CD8-positive, alpha-beta memory T cell (primary cell): ENCODE measurements around the gene INO80. TPM values are rescaled to one million over a fixed set of nuclear protein-coding genes. Genes with fewer than 3 reads are reported as not detected.
"Not testable (repeated sequence)": the region's sequence is repeated elsewhere in the genome, so short reads cannot be mapped to it uniquely, and the experiment has no call there.

Source experiments
- CTCF ChIA-PET: fragments of 350-600 bp; sonication (Branson Sonifier 250); formaldehyde crosslinking; loops from one replicate; lab custom pipeline; 2021; ENCODE audit warnings: antibody characterized with exemption; lab: Charles Lee
- POLR2A ChIA-PET: fragments of 350-600 bp; sonication (Branson Sonifier 250); formaldehyde crosslinking; loops from one replicate; lab custom pipeline; 2021; ENCODE audit warnings: antibody characterized with exemption; lab: Charles Lee
- DNase-seq, 5 donors: peaks; one replicate each; pipeline versions ENCODE4 v3.0.0 to v3.0.0-alpha.2; 2020 to 2022; ENCODE audit warnings: mixed read lengths in 1 of 5
- H3K27ac ChIP-seq: one replicate; pipeline ENCODE4 v1.7.0; 2013; ENCODE audit warnings: low read depth, mild to moderate bottlenecking, low read length, moderate library complexity
- H3K27me3 ChIP-seq: 2 replicates; pipeline ENCODE4 v1.7.0; 2013; ENCODE audit warnings: low read length, mild to moderate bottlenecking; ENCODE audit not compliant: insufficient read depth, poor library complexity, severe bottlenecking
- H3K36me3 ChIP-seq: 2 replicates; pipeline ENCODE4 v1.7.0; 2013; ENCODE audit warnings: mild to moderate bottlenecking, low read length, moderate library complexity; ENCODE audit not compliant: insufficient read depth
- H3K4me1 ChIP-seq: 2 replicates; pipeline ENCODE4 v1.7.0; 2013; ENCODE audit warnings: mild to moderate bottlenecking, low read length, moderate library complexity; ENCODE audit not compliant: insufficient read depth
- H3K4me3 ChIP-seq: 2 replicates; pipeline ENCODE4 v1.7.0; 2013; ENCODE audit warnings: mild to moderate bottlenecking, low read length
- H3K9me3 ChIP-seq: 2 replicates; pipeline ENCODE4 v1.7.0; 2013; ENCODE audit warnings: mild to moderate bottlenecking, low read length
- H3K27ac Mint-ChIP-seq, 8 donors: one replicate each; pipeline ENCODE4 v1.8.0; 2020 to 2021; ENCODE audit warnings: mixed read lengths in 8 of 8, mild to moderate bottlenecking in 6 of 8, inconsistent platforms in 3 of 8, moderate library complexity in 3 of 8
- H3K27me3 Mint-ChIP-seq, 2 donors: one replicate each; pipeline ENCODE4 v1.8.0; 2020 to 2021; ENCODE audit warnings: mixed read lengths in 2 of 2, mild to moderate bottlenecking in 1 of 2, moderate library complexity in 1 of 2
- H3K36me3 Mint-ChIP-seq, 3 donors: one replicate each; pipeline ENCODE4 v1.8.0; 2020 to 2021; ENCODE audit warnings: mixed read lengths in 3 of 3, inconsistent platforms in 1 of 3, mild to moderate bottlenecking in 1 of 3
- H3K4me1 Mint-ChIP-seq, 3 donors: one replicate each; pipeline ENCODE4 v1.8.0; 2020 to 2021; ENCODE audit warnings: mixed read lengths in 3 of 3, inconsistent platforms in 1 of 3, mild to moderate bottlenecking in 1 of 3
- H3K4me3 Mint-ChIP-seq, 7 donors: one replicate each; pipeline ENCODE4 v1.8.0; 2020 to 2021; ENCODE audit warnings: mixed read lengths in 7 of 7, mild to moderate bottlenecking in 6 of 7, moderate library complexity in 4 of 7, inconsistent platforms in 2 of 7
- H3K9me3 Mint-ChIP-seq, 5 donors: one replicate each; pipeline ENCODE4 v1.8.0; 2020 to 2022; ENCODE audit warnings: mixed read lengths in 5 of 5, mild to moderate bottlenecking in 3 of 5, moderate library complexity in 2 of 5, inconsistent platforms in 1 of 5
- polyA plus RNA-seq: library from polyadenylated mRNA; unstranded; fragments of 300-500 nt; fragmentation: Illumina TruSeq; gene quantifications from one replicate; pipeline ENCODE4 v1.2.3, GENCODE V29; 2021
- total RNA-seq, 2 experiments: library from RNA; stranded (reverse); gene quantifications; one replicate each; pipeline ENCODE4 v1.2.3, GENCODE V29; 2021

INO80 gene
- total and polyA plus RNA-seq, 3 experiments from 2014 or later: 7.2 to 29.2 (median 26.3) TPM

- CTCF ChIA-PET: interaction anchor here (0.6 kb wide), 1 partner anchor 689 kb away, joined by 4 read pairs; no protein-coding TSS in a partner anchor
These were observed 147.6 kb downstream of the INO80 start for GRCh38 chr15:40968290-40969085.

GRCh38 chr15:40964634-40965033 lies 151.4 kb downstream of the INO80 start:
- Histone ChIP-seq H3K36me3 (no peaks in the 10 kb centered on the region), H3K4me3 (no peak overlapping the region), H3K4me1 (no peaks in the 10 kb centered on the region), H3K9me3 (no peaks in the 10 kb centered on the region), H3K27ac (no peak overlapping the region), H3K27me3 (no peaks in the 10 kb centered on the region)
- no peaks in the 10 kb centered on the region for H3K4me1 Mint-ChIP-seq
- H3K4me3 Mint-ChIP-seq: no peak overlapping the region
- CTCF ChIA-PET: interaction anchor here (0.9 to 1.6 kb wide), 3 partner anchors 11 to 55 kb away, joined by 3 to 4 read pairs (median 3); no protein-coding TSS in a partner anchor
- H3K27ac Mint-ChIP-seq: no peak overlapping the region
- POLR2A ChIA-PET: no interaction called here
- DNase-seq: no peak
- H3K9me3 Mint-ChIP-seq: no peaks in the 10 kb centered on the region
- peaks cover 2 to 26% of the 10 kb centered on the region in 2 donors for H3K27me3 Mint-ChIP-seq
- no peaks in the 10 kb centered on the region for H3K36me3 Mint-ChIP-seq

More at GRCh38 chr15:40968290-40969085, 147.6 kb downstream of the INO80 start:
- Histone ChIP-seq H3K4me1 (no peaks in the 10 kb centered on the region), H3K4me3 (no peak overlapping the region), H3K36me3 (no peaks in the 10 kb centered on the region), H3K27me3 (no peaks in the 10 kb centered on the region), H3K9me3 (no peaks in the 10 kb centered on the region), H3K27ac (no peak overlapping the region)
- H3K36me3 Mint-ChIP-seq: no peaks in the 10 kb centered on the region
- peak overlapping the region in 1 of 8 donors; percentile 9 for H3K27ac Mint-ChIP-seq
- H3K9me3 Mint-ChIP-seq: no peaks in the 10 kb centered on the region
- POLR2A ChIA-PET: no interaction called here
- no peaks in the 10 kb centered on the region for H3K4me1 Mint-ChIP-seq
- no peak for DNase-seq
- H3K27me3 Mint-ChIP-seq: peaks cover 0 to 7% of the 10 kb centered on the region in 2 donors
- no peak overlapping the region for H3K4me3 Mint-ChIP-seq

- Histone ChIP-seq H3K27ac (no peak overlapping the region), H3K4me1 (no peaks in the 10 kb centered on the region), H3K4me3 (no peak overlapping the region), H3K36me3 (no peaks in the 10 kb centered on the region), H3K27me3 (no peaks in the 10 kb centered on the region), H3K9me3 (no peaks in the 10 kb centered on the region)
- Mint-ChIP-seq H3K36me3 (no peaks in the 10 kb centered on the region), H3K9me3 (no peaks in the 10 kb centered on the region), H3K27me3 (peaks cover 2 to 26% of the 10 kb centered on the region in 2 donors), H3K27ac (no peak overlapping the region), H3K4me3 (peak overlapping the region in 1 of 7 donors; percentile 63), H3K4me1 (no peaks in the 10 kb centered on the region)
- no peak for DNase-seq
- ChIA-PET CTCF (interaction anchor here (1.0 to 1.6 kb wide), 3 partner anchors 21 to 54 kb away, joined by 3 to 4 read pairs (median 3); no protein-coding TSS in a partner anchor), POLR2A (interaction anchor here (0.7 kb wide), 1 partner anchor 222 kb away, joined by 5 read pairs; no protein-coding TSS in a partner anchor)
These were observed 152.1 kb downstream of the INO80 start for GRCh38 chr15:40964006-40964405.

- H3K27ac Mint-ChIP-seq: no peak overlapping the region
- no peaks in the 10 kb centered on the region for H3K36me3 Mint-ChIP-seq
- peak overlapping the region in 1 of 7 donors; percentile 78 for H3K4me3 Mint-ChIP-seq
- no peaks in the 10 kb centered on the region for H3K9me3 Mint-ChIP-seq
- CTCF ChIA-PET: interaction anchor here (1.0 to 1.6 kb wide), 3 partner anchors 21 to 53 kb away, joined by 3 to 4 read pairs (median 3); no protein-coding TSS in a partner anchor
- no peak for DNase-seq
- H3K27me3 ChIP-seq: no peaks in the 10 kb centered on the region
- H3K9me3 ChIP-seq: no peaks in the 10 kb centered on the region
- no peaks in the 10 kb centered on the region for H3K4me1 Mint-ChIP-seq
- H3K4me3 ChIP-seq: no peak overlapping the region
- H3K4me1 ChIP-seq: no peaks in the 10 kb centered on the region
- POLR2A ChIA-PET: no interaction called here
- no peak overlapping the region for H3K27ac ChIP-seq
- H3K36me3 ChIP-seq: no peaks in the 10 kb centered on the region
- H3K27me3 Mint-ChIP-seq: peaks cover 6 to 26% of the 10 kb centered on the region in 2 donors
These were observed 152.9 kb downstream of the INO80 start for GRCh38 chr15:40963201-40963600.

GRCh38 chr15:40962317-40962716 lies 153.8 kb downstream of the INO80 start:
- H3K4me3 Mint-ChIP-seq, H3K36me3 ChIP-seq, H3K36me3 Mint-ChIP-seq, H3K27me3 ChIP-seq, H3K9me3 ChIP-seq, H3K4me3 ChIP-seq, H3K4me1 Mint-ChIP-seq, H3K9me3 Mint-ChIP-seq, H3K27ac Mint-ChIP-seq, POLR2A ChIA-PET, DNase-seq, H3K27ac ChIP-seq, H3K4me1 ChIP-seq: not testable (repeated sequence)
- peaks cover 6 to 26% of the 10 kb centered on the region in 2 donors for H3K27me3 Mint-ChIP-seq
- CTCF ChIA-PET: interaction anchor here (0.8 to 1.2 kb wide), 4 partner anchors 9 to 31 kb away, joined by 3 read pairs; partner anchors contain the start of gene CHAC1

GRCh38 chr15:40961740-40962139 lies 154.3 kb downstream of the INO80 start:
- H3K9me3 ChIP-seq, H3K4me3 Mint-ChIP-seq, H3K4me1 Mint-ChIP-seq, H3K27ac Mint-ChIP-seq, POLR2A ChIA-PET, H3K36me3 ChIP-seq, H3K4me3 ChIP-seq, H3K4me1 ChIP-seq, H3K27me3 ChIP-seq, H3K27ac ChIP-seq, DNase-seq, H3K36me3 Mint-ChIP-seq, H3K9me3 Mint-ChIP-seq: not testable (repeated sequence)
- H3K27me3 Mint-ChIP-seq: peaks cover 6 to 26% of the 10 kb centered on the region in 2 donors
- CTCF ChIA-PET: interaction anchor here (0.8 to 1.2 kb wide), 3 partner anchors 9 to 31 kb away, joined by 3 read pairs; partner anchors contain the start of gene CHAC1

- Mint-ChIP-seq H3K27me3 (peaks cover 6 to 26% of the 10 kb centered on the region in 2 donors), H3K4me1 (no peaks in the 10 kb centered on the region), H3K4me3 (no peak overlapping the region), H3K27ac (no peak overlapping the region), H3K36me3 (no peaks in the 10 kb centered on the region), H3K9me3 (no peaks in the 10 kb centered on the region)
- no peak overlapping the region for H3K4me3 ChIP-seq
- H3K4me1 ChIP-seq: no peaks in the 10 kb centered on the region
- no peaks in the 10 kb centered on the region for H3K27me3 ChIP-seq
- CTCF ChIA-PET: no interaction called here
- no peaks in the 10 kb centered on the region for H3K9me3 ChIP-seq
- POLR2A ChIA-PET: no interaction called here
- DNase-seq: no peak
- H3K27ac ChIP-seq: no peak overlapping the region
- no peaks in the 10 kb centered on the region for H3K36me3 ChIP-seq
These were observed 155.2 kb downstream of the INO80 start for GRCh38 chr15:40960925-40961324.

GRCh38 chr15:40960151-40960885 lies 155.8 kb downstream of the INO80 start:
- H3K27me3 ChIP-seq: no peaks in the 10 kb centered on the region
- CTCF ChIA-PET: no interaction called here
- POLR2A ChIA-PET: no interaction called here
- H3K4me3 Mint-ChIP-seq: no peak overlapping the region
- H3K36me3 Mint-ChIP-seq: no peaks in the 10 kb centered on the region
- H3K9me3 ChIP-seq: no peaks in the 10 kb centered on the region
- no peaks in the 10 kb centered on the region for H3K4me1 ChIP-seq
- no peaks in the 10 kb centered on the region for H3K36me3 ChIP-seq
- H3K9me3 Mint-ChIP-seq: no peaks in the 10 kb centered on the region
- H3K4me3 ChIP-seq: no peak overlapping the region
- no peak overlapping the region for H3K27ac Mint-ChIP-seq
- peaks cover 6 to 26% of the 10 kb centered on the region in 2 donors for H3K27me3 Mint-ChIP-seq
- no peak for DNase-seq
- H3K27ac ChIP-seq: no peak overlapping the region
- no peaks in the 10 kb centered on the region for H3K4me1 Mint-ChIP-seq
